ENCODE data around the gene IFNAR2.
"Not testable (repeated sequence)": the region's sequence is repeated elsewhere in the genome, so short reads cannot be mapped to it uniquely, and the experiment has no call there.

Gene IFNAR2

GRCh38 chr21:33245289-33245918 is 15.7 kb downstream of the IFNAR2 start:
- no peak for FAIRE-seq

- no peak for FAIRE-seq
These were observed 16.8 kb downstream of the IFNAR2 start for GRCh38 chr21:33246506-33246905.

- no peak for FAIRE-seq
These were observed 17.2 kb downstream of the IFNAR2 start for GRCh38 chr21:33246963-33247362.

GRCh38 chr21:33247599-33247998 is 17.9 kb downstream of the IFNAR2 start:
- FAIRE-seq = no peak

GRCh38 chr21:33249331-33250002 is 19.7 kb downstream of the IFNAR2 start:
- FAIRE-seq = no peak

GRCh38 chr21:33251119-33251518 is 21.4 kb downstream of the IFNAR2 start:
- no peak for FAIRE-seq

DNA sequence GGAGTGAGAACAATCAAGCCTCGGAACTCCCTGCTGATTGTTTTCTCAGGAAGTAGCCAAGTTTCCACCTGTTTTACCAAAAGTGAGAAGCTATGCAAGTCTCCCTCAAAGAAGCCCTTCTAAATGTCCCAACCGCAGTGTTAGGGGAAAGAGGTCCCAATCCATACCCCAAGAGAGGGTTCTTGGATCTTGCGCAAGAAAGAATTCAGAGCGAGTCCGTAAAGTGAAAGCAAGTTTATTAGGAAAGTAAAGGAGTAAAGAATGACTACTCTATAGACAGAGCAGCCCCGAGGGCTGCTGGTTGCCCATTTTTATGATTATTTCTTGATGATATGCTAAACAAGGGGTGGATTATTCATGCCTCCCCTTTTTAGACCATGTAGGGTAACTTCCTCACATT is 23.6 kb downstream of the IFNAR2 start:
- FAIRE-seq = not testable (repeated sequence)

GRCh38 chr21:33254766-33255165 is 25.0 kb downstream of the IFNAR2 start:
- no peak for FAIRE-seq

DNA sequence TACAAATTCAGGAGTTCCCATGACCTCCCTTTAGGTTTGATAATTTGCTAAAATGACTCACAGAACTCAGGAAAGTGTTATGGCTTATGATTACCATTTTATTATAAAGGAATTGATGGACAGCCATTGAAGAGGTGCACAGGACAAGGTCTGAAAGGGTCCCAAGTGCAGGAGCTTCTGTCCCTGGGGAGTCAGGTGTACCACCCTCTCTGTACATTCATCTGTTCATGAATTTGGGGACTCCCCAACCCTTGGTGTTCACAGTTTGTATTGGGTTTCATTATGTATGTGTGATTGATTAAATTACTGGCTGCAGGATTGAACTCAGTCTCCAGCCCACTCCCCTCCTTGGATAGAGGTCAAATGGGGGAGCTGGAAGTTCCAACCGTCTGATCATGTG is 25.7 kb downstream of the IFNAR2 start:
- no peak for FAIRE-seq

- FAIRE-seq = no peak
These were observed 26.3 kb downstream of the IFNAR2 start for GRCh38 chr21:33256019-33256418.

DNA sequence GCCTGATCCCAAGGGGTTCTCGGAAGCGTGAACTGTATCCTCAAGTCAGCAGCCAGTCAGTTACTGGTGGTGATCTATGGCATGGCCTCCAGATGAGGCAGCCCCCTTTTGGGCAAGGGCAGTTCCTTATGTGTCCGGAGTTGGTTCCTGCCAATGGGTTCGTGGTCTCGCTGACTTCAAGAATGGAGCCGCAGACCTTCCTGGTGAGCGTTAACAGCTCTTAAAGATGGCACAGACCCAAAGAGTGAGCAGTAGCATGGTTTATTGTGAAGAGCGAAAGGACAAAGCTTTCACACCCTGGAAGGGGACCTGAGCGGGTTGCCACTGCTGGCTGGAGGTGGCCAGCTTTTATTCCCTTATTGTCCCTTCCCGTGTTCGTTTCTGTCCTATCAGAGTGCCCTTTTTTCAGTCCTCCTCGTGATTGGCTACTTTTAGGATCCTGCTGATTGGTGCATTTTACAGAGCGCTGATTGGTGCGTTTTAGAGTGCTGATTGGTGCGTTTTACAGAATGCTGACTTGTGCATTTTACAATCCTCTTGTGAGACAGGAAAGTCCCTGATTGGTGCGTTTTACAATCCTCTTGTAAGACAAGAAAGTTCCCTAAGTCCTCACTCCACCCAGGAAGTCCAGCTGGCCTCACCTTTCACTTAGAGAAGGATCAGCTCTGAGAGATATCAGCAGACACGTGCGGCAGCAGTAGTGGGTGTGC is 27.5 kb downstream of the IFNAR2 start:
- FAIRE-seq = no peak

GRCh38 chr21:33258475-33258874 is 28.7 kb downstream of the IFNAR2 start:
- FAIRE-seq = no peak

GRCh38 chr21:33259428-33259827 is 29.7 kb downstream of the IFNAR2 start:
- no peak for FAIRE-seq

GRCh38 chr21:33259995-33260394 is 30.3 kb downstream of the IFNAR2 start:
- FAIRE-seq = no peak

- FAIRE-seq = no peak
These were observed 31.9 kb downstream of the IFNAR2 start for GRCh38 chr21:33261635-33262034.

GRCh38 chr21:33262921-33263320 is 33.2 kb downstream of the IFNAR2 start:
- no peak for FAIRE-seq

DNA sequence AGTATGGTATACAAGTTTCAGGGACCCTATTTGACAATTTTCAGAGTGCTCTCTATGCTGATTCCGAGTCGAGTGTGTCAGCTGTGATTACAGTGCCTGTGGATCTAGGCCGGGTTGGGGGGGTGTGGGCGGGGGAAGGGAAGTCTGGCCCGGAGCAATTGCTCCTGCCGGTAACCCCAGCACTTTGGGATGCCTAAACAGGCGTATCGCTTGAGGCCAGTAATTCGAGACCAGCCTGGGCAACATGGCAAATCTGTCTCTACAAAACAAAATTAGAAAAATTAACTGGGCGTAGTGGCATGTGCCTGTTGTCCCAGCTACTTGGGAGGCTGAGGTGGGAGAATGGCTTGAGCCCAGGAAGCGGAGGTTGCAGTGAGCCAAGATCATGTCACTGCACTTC is 34.8 kb downstream of the IFNAR2 start:
- no peak for FAIRE-seq

GRCh38 chr21:33265664-33266049 is 35.9 kb downstream of the IFNAR2 start:
- FAIRE-seq = no peak

DNA sequence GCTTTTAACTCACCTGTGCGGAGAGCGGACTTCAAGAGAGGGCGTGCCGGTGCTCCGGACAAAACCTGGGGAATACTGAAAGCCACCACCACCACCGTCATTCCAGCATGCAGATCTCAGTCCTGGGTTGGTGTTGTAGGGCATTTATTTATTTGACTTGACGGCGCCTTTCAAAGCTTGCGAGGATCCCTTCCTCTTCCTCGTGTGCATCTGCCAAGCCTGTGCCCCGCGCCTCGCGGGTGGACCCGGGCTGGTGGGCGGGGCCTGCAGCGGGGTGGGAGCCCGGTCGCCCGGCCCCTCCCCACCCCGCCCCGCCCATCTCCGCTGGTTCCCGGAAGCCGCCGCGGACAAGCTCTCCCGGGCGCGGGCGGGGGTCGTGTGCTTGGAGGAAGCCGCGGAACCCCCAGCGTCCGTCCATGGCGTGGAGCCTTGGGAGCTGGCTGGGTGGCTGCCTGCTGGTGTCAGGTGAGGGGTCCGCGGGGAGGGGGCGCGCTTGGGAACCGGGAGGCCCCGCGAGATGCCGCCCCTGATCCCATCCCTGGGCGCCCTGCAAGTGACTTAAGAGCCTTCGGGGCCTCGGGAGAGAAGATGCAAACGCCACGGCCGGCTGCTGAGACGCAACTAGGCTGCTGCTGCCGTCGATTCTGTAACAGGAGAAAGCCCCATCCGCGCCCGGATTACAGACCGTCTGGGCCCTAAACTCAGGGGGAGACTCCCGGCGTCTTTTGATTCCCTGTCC is 36.5 kb downstream of the IFNAR2 start, which contains the start of gene IL10RB:
TSS of gene IL10RB (plus strand) at position 318 of the 739 bp plus-strand sequence. CDS start at position 417, 99 bp downstream.
- no peak for FAIRE-seq

DNA sequence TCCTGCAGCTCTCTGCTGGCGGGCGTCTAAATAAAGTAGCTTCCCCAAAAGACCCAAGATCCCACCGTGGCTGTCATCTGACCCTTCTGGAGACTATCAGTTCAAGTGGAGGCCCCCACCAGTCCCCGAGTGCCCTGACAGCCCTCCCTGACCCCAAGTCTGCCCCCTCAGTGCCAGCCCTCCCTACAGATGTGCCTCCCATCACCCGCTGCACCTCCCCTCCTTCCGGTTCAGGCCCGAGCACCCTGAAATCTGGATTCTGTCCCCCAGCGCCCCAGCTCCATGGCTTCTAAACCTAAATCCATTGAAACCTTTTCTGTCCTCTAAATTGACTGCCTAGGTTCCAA is 37.0 kb downstream of the IFNAR2 start:
- FAIRE-seq = no peak

DNA sequence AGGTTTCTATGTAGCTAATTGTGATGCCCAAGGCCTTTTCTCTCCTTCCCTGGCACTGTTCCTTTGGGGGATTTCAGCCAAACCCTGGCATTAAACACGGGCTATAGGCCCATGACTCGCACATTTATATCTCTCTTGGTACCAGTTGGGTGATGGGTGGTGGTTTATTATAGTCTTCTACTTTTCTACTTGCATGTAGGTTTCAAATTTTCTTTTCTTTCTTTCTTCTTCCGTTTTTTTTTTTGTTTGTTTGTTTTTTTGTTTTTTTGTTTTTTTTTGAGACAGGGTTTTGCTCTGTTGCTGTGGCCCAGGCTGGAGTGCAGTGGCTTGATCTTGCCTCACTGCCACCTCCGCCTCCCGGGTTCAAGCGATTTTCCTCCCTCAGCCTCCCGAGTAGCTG is 37.5 kb downstream of the IFNAR2 start:
- no peak for FAIRE-seq

- FAIRE-seq = no peak
These were observed 38.6 kb downstream of the IFNAR2 start for GRCh38 chr21:33268393-33268736.

DNA sequence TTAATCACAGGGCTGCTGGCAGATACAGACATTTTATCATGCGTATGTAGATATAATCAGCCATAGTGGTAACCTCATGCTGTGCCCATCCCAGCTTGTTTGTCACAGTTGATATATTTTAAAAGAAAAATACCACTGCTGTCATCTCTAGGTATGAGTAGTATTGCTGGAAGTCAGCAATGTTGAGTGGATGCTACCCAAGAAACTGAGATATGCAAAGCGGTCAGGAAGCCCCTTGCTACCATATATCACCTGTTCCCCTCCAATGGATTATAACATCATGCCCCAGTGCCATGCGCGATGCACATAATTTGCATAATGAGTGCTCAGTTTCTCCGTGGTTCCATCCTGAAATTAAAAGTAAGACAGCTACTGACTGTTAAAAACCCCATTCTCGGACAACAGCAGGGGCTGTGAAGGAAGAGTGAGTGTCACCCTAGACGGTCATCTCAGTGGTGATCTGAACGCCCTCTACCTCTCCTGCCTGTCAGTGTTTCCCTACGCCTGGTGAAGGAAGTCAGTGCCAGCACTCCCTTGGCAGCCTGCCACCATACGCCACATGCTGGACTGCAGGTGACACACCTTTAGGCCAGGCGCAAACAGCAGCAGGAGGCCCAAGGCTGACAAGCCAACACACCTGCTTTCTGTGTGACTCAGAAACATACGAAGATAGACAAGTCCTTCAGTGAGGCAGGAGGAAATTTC is 39.2 kb downstream of the IFNAR2 start:
- FAIRE-seq = peak; percentile 89

All from islet of Langerhans (tissue), 1 donor.